HG03342 (cell line): ENCODE data around the gene UCHL5.
A peak's percentile ranks its signal among the peaks of the same experiment; 100 is the strongest.

ENCODE experiments used
- ATAC-seq: cut with Tn5 transposase; IDR thresholded peaks from one replicate; pipeline ENCODE4 v1.9.1; 2021; ENCODE audit warnings: mild to moderate bottlenecking, moderate library complexity; ENCODE audit not compliant: unreplicated experiment

Gene UCHL5, protein sequence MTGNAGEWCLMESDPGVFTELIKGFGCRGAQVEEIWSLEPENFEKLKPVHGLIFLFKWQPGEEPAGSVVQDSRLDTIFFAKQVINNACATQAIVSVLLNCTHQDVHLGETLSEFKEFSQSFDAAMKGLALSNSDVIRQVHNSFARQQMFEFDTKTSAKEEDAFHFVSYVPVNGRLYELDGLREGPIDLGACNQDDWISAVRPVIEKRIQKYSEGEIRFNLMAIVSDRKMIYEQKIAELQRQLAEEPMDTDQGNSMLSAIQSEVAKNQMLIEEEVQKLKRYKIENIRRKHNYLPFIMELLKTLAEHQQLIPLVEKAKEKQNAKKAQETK

GRCh38 chr1:193059282-193060114, at the start of gene UCHL5, which contains the start of gene RO60:
Gene UCHL5, minus strand, starts transcription at chr1:193059360. Its CDS starts 100 bp downstream, at chr1:193059260.
Gene RO60, plus strand, starts transcription at chr1:193059612. Its CDS starts 9,443 bp downstream, at chr1:193069055.
- peak; percentile 95 for ATAC-seq

DNA sequence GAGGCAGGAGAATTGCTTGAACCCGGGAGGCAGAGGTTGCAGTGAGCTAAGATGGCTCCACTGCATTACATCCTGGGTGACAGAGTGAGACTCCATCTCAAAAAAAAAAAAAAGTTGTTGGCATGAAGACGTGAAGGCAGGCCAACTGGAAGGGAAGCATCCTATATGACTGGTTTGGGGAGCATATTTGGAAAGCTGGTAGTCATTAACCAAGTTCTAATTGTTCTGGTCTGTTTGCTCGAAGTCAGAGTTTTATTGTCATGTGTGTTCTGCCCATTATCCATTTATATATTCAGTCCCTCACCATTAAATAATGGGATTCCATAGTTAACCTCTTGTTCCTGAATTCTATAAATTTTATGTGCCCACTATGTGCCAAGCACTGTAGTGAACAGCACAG, 49.3 kb upstream of the UCHL5 start:
- ATAC-seq = no peak

- no peak for ATAC-seq
Measured at GRCh38 chr1:193105821-193106177, 46.6 kb upstream of the UCHL5 start.

- peak; percentile 90 for ATAC-seq
Measured at GRCh38 chr1:193104907-193105820, 46.0 kb upstream of the UCHL5 start, which contains the start of gene GLRX2. Gene GLRX2, minus strand, starts transcription at chr1:193105414. Its CDS starts 32 bp downstream, at chr1:193105382.

DNA sequence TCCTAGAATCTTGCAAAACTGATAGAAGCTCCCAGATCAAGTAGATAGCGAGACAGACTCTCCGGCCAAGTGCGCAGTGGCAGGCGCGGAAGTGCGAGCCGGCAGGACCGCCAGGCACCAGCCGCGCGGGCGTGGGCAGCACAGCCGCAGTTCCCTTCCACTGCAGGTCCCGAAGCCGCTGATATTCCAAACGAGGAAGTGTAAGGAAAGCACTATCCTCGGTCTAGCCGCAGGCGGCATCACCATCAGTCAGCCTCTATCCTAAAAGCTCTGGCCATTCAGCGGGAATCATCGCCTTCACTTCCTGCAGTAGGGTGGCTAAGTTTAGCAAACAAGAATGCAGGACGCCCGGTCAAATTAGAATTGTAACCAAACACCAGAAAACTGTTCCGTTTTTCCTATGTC, 45.3 kb upstream of the UCHL5 start:
- peak; percentile 34 for ATAC-seq

GRCh38 chr1:193103759-193104501, 44.8 kb upstream of the UCHL5 start:
- ATAC-seq = no peak

DNA sequence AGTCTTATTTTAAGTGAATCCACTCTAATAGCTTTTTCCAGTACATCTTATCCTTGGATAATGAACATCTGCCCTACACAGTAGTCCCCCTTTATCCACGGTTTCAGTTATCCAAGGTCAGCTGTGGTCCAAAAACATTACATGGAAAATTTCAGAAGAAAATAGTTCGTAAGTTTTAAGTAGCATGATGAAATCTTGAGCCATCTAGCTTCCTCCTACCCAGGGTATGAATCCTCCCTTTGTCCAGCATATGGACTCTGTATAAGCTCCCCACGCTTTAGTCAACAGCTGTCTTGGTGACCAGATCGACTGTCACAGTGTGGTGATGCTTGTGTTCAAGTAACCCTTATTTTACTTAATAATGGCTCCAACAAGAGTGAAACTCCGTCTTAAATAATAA, 43.5 kb upstream of the UCHL5 start:
- ATAC-seq = no peak

DNA sequence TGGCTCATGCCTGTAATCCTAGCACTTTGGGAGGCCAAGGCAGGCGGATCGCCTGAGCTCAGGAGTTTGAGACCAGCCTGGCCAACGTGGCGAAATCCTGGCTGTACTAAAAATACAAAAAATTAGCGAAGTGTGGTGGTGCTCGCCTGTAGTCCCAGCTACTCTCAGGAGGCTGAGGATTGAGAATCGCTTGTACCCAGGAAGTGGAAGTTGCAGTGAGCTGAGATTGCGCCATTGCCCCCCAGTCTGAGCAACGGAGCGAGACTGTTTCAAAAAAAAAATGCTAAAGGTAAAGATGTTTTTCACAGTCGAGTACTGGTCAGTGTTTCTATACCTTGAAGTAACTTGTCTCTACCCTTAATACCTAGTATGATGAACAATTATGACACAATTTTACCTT, 35.0 kb upstream of the UCHL5 start:
- ATAC-seq = no peak

- ATAC-seq = no peak
Measured at GRCh38 chr1:193090865-193091264, 31.7 kb upstream of the UCHL5 start.

- ATAC-seq = no peak
Measured at GRCh38 chr1:193087893-193088292, 28.7 kb upstream of the UCHL5 start.

DNA sequence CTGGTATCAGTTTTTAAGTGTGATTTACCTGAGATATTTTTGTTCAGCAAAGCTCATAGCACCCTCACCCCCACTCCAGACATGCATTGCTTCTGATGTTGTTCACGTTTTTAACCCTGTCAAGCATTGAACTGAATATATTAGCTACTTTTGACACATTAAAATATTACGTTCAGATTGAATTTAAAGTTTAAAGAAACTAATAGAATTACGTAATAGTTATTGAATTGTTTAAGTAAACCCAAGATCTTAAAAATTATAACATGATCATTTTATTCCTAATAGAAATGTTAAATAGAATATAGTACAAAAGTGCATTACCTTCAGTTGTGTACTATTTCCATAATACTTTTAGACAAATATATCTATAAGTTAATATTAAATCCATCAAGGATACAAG, 27.2 kb upstream of the UCHL5 start:
- ATAC-seq = no peak

DNA sequence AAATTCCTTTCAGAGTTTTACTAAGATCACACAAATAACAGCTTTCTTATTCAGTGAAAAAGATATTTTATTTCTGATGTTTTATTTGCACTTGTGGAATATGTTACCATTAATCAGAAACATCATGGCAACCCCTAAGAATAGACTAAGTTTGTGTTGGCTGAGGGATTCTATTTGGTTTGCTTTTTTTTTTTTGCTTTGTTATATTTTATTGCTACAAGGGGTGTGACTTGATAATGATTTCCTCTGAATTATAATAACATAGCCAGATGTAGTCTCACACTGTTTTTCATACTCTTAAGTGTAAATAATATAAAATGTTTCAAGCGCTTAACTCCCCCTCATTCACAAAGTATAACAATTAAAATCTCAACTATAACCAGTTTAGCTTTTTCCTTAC, 26.1 kb upstream of the UCHL5 start:
- ATAC-seq = no peak

DNA sequence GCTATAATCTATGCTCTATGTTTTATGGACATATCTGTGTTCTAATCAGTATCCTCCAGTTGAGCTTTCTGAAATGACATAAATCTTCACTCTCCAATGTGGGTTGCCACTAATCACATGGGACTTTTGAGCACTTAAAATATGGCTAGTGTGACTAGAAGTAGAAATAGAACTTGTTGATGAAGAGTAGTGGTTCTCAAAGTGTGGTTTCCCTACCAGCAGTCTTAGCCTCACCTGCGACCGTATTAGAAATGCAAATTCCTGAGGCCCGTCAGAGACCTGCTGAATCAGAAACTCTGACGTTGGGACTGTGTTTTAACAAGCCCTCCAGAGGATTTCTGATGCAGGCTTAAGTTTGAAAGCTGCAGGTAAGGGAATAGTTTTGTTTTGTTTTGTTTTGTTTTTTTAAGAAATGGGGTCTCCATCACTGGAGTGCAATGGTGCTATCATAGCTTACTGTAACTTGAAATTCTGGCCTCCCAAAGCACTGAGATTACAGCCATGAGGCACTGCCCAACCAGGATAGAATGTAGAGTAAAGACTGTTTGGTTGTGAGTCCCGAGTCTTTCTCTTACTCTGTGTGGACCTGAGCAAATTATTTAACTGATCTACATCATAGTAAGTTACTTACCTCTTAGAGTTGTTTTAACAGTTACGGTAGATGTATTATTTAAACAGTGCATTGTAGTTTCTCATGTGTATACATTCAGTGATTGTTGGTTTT, 24.4 kb upstream of the UCHL5 start:
- peak; percentile 93 for ATAC-seq

DNA sequence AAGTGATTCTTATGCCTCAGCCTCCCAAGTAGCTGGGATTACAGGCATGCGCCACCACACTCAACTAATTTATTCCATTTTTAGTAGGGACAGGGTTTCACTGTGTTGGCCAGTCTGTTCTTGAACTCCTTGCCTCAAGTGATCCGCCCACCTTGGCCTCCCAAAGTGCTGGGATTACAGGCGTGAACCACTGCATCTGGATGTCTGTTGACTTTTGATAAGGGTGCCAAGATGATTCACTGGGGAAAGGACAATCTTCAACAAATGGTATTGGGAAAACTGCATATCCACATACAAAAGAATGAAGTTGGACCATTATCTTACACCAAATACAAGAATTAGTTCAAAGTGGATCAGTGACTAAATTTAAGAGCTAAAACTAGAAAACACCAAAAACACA, 20.0 kb upstream of the UCHL5 start:
- ATAC-seq = no peak

DNA sequence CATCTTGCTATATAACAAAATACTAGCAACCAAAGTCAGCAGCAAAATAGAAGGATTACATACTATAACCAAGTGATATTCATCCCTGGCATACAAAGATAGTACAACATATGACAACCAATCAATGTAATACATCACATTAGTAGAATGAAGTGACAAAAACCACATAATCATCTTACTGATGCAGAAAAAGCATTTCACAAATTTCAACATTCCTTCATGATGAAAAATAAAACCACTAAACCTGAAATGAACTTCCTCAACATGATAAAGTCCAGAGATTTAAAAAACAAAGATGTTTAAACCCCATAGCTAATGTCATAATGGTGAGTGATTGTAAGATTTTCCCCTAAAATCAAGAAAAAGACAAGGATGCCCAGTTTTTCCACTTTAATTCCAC, 18.8 kb upstream of the UCHL5 start:
- ATAC-seq = no peak

- ATAC-seq = peak; percentile 47
Measured at GRCh38 chr1:193070942-193071341, 11.8 kb upstream of the UCHL5 start.

DNA sequence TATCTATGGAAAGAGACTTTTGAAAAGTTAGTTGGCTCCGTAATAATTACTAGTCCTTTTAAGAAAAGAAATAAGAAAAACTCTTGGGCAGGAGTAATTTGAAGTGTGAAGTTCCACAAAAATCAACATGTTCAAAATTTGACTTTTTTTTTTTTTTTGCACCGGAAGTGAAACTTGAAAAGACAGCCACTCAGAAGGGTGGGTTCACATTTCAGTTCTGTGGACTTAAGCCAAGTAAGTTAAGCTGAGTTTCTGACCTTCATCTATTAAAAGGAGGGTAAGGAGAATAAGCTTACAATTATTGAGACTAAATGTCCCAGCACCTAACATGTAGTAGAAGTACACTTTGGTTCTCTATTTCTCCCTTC, 11.2 kb upstream of the UCHL5 start:
- peak; percentile 53 for ATAC-seq

DNA sequence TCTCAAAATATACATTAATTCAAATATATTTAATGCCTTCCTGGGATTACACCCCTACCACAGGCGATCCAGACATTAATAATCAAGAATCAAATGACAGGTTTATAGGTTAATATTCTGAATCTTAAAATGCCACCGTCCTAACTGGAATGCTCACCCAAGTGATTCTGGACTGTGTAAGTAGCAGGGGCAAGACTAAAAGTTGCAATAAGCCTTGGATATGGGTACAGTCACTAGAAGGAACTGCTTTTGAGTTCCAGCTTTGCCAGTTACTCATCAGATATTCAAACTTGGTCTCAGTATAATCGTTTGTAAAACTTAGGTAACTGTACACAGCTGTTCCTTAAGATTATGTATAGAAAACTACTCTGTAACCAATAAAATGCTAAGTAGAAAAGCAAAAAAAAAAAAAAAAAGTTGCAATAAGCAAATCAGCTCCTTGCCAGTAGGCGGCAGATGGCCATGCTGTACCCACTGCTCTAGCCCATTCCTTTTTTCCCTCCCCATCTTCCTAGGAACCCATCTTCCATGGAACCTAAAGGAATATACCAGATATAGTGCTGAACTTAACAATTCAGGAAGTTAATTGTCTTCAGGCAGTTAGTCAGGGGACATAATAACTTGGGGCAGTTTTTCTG, 10.7 kb upstream of the UCHL5 start:
- no peak for ATAC-seq

DNA sequence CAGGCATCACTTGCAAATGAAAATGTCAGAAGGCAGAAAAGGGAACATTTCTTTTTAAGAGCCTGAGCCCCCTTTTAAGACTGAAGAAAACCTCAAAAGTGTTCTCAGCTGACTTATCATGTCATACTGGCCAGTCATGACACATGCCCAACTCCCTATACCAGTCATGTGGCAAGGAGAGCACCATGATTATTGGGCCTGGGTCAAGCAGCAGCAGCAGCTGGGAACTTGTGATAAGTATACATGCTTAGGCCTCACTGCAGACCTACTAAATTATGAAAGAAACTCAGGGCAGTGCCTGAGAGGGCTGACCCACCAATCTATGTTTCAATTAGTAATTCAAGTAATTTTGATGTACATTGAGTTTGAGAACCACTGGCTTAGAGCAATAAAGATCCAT, 8.9 kb upstream of the UCHL5 start:
- ATAC-seq = no peak
